GM12801 (cell line): ENCODE data around the gene GIPC1.

ENCODE experiments used
- TF ChIP-seq, protein P1 (sequence below): IDR thresholded peaks from one replicate; pipeline ENCODE4 v1.5.1; 2011; ENCODE audit warnings: control low read depth; ENCODE audit not compliant: insufficient read length; ENCODE audit errors: extremely low read depth

Gene GIPC1

DNA sequence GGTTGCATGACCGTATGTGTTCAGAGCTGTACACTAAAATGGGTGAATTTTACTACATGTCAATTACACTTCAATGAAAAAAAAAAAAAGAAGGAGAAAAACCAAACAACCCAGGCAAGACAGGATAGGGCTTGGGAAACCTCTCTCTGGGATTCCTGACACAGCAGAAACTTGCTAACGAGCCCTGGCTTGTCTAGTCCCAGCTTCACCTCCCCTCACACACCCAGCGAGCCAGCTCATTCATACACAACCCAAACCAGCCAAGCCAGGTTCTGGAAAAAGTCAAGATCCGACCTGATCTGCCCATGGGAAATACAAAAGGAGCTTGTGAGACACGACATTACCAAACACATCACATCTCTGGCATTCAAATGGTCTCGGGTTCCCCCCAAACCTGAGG lies 29.8 kb upstream of the GIPC1 start:
- TF ChIP-seq, protein P1, sequence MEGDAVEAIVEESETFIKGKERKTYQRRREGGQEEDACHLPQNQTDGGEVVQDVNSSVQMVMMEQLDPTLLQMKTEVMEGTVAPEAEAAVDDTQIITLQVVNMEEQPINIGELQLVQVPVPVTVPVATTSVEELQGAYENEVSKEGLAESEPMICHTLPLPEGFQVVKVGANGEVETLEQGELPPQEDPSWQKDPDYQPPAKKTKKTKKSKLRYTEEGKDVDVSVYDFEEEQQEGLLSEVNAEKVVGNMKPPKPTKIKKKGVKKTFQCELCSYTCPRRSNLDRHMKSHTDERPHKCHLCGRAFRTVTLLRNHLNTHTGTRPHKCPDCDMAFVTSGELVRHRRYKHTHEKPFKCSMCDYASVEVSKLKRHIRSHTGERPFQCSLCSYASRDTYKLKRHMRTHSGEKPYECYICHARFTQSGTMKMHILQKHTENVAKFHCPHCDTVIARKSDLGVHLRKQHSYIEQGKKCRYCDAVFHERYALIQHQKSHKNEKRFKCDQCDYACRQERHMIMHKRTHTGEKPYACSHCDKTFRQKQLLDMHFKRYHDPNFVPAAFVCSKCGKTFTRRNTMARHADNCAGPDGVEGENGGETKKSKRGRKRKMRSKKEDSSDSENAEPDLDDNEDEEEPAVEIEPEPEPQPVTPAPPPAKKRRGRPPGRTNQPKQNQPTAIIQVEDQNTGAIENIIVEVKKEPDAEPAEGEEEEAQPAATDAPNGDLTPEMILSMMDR: no peak

- TF ChIP-seq, protein P1: no peak
These were observed 24.6 kb upstream of the GIPC1 start for GRCh38 chr19:14520543-14520942.

DNA sequence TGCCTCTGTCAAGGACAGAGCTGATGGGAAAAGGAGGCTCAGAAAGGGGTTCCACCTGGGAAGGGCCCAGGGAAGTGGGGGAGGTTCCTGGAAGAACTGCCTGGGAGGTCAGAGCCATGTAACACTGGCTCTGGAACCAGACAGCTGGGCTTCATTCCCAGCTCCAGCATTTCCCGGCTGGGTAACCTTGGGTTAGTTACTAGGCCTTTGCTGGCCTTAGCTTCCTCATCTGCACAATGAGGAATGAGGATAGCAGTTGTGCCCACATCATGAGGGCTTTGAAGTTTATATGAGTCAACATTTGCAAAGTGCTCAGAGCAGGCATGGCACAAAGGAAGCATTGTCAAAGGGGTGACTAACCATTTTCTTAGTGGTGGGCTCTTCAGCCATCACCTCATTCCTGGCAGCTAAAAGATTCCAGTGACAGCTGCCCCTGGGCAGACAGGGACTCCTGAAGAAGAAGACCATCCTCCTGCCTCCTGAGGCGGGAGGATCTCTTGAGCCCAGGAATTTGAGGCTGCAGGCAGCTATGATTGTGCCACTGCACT lies 24.0 kb upstream of the GIPC1 start:
- TF ChIP-seq, protein P1: no peak

GRCh38 chr19:14519245-14519859 lies 23.4 kb upstream of the GIPC1 start:
- TF ChIP-seq, protein P1: no peak

DNA sequence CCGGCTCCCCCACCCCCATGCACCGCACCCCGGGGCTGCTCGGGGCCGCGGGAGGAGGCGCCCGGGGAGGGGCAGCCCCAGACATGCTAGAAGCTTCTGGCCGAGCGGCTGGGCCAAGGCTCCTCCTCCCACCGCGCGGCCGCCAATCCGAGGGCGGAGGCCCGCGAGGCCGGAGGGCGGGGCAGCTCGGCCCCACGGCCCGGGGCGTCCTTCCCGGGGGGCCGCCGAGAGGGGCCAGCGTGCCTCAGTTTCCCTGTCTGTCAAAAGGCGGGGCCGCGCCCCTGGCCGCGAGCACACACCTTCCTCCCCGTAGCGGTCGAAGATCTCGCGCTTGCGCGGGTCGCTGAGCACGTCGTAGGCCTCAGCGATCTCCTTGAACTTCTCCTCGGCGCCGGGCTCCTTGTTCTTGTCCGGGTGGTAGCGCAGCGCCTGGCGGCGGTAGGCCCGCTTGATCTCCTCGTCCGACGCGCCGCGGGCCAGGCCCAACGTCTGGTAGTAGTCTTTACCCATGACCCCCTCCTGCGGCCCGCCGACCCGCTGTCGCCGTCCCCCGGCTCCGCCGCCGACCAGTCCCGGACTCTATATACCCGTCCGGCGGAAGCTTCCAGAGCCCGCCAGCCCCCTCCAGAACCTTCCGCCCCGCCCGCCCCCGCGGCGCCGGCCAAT lies 22.0 kb upstream of the GIPC1 start, which contains the start of gene DNAJB1:
DNAJB1 (minus strand) TSS at position 558 of the 666 bp plus-strand sequence; CDS start at position 510, 48 bp downstream.
- TF ChIP-seq, protein P1: no peak

GRCh38 chr19:14517446-14517839 lies 21.5 kb upstream of the GIPC1 start:
- TF ChIP-seq, protein P1: no peak

DNA sequence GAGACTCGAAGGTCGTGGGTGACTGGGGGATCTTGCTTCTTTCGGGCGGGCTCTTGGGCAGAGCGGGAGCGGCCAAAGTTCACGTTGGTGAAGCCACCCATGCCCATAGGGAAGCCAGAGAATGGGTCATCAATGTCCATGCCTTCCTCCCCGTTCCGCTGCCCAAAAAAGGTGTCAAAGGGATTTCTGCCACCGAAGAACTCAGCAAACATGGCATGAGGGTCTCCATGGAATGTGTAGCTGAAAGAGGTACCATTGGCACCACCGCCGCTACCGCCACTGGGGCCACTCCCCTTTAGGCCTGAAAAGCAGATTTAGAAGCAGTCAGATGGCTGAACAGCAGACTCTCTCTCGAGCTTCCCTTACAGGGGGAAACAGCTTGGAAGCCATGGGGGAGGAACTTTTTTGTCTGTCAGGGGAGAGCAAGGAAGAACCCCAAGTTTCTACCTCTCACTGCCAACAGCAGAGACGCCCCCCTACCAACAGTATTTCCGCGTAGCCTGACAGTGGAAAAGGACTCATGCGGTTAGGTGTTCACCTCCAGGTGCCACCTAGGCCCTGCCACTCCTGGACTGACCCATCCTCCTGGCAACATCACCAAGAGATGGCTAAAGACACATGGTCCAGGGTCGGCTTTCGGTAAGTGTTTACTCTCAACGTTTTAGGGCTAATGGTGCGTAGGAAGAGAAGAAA lies 21.0 kb upstream of the GIPC1 start:
- TF ChIP-seq, protein P1: no peak
